Forelimb muscle (tissue), 1 donor: ENCODE measurements around the gene SULT1A2. TPM values are rescaled to one million over a fixed set of nuclear protein-coding genes. Genes with fewer than 3 reads are reported as not detected.
"Not testable (repeated sequence)": the region's sequence is repeated elsewhere in the genome, so short reads cannot be mapped to it uniquely, and the experiment has no call there.

Source experiments
- DNase-seq: peaks from one replicate; pipeline ENCODE4 v3.0.0-alpha.2; 2013; ENCODE audit warnings: low read depth
- polyA plus RNA-seq: library from polyadenylated mRNA; unstranded; fragments of 120-200 nt; gene quantifications from one replicate; pipeline ENCODE4 v1.2.1, GENCODE V29; 2013; ENCODE audit not compliant: insufficient read length

Gene SULT1A2
- polyA plus RNA-seq, 1 donor = 0.66 TPM

DNA sequence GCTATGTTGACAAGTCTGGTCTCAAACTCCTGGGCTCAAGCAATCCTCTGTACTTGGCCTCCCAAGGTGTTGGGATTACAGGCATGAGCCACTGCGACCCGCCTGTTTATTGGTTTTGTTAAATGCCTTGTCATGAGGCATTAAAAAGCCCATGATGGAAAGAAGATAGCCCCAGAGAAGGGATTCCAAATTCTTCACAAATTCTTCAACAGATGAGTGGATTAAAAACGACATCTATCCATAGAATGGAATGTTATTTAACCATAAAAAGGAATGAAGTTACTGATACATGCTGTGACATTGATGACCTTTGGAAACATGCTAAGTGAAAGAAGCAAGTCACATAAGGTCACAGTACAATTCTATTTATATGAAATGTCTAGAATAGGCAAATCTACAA is 38.4 kb downstream of the SULT1A2 start:
- no peak for DNase-seq

DNA sequence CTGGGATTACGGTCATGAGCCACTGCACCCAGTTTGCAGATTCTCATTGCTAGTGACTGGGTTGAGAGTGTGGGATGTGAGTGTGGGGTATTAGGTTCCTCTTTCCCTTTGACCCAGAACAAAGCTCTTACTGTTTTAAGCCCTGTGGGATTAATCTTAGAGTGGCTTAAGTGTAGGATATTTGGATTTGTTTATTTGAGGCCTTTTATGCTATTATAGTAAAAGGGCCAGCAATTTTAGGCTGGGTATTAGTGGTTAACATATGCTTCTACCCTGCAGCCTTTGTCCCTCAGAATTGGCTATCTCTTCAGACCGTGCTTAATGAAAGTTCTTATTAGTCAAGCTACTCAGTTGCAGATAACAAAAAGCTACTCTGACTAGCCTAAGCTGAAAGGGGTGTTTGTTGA is 39.9 kb downstream of the SULT1A2 start:
- DNase-seq = no peak

DNA sequence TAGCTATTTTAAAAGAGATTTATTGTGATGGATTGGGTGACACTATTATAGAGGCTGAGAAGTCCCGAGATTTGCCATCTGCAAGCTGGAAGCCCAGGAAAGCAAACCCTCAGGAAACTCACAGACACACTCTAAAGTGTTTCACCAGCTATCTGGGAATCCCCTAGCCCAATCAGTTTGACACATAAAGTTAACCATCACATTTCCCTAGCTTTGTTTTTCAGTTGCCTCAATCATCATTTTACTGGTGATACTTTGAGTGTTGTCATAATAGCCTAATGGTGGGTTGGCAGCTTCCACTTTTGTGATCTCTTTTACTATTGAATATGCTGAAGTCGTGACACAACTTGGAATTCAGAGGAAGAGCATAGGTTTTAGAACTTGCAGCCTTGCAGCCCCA is 41.3 kb downstream of the SULT1A2 start:
- no peak for DNase-seq

DNA sequence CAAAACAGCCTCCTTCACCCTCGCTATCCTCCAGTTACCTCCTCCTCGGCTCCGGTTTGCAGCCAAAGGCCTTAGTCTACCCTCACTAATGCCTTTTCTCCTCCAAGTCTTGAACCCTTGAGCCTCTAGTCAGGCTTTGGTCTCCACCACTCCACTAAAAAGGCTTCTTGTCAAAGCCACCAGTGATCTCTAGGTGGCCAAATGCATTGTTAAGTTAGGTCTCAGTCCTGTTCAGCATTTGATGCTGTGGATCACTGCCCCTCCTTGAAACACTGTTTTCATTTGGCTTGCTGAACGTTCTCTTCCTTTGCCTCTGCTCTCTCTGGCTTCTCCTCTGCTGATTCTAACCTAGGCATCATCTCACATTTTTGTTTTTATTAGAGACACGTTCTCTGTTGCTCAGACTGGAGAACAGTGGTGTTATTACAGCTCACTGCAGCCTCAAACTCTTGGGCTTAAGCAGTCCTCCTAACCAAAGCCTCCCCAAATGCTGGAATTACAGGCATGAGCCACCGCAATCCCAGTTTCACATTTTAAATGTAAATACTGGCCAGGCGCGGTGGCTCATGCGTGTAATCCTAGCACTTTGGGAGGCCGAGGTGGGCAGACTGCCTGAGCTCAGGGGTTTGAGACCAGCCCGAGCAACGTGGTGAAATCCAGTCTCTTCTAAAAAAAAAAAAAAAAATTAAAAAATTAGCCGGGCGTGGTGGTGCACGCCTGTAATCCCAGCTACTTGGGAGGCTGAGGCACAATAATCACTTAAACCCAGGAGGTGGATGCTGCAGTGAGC is 42.0 kb downstream of the SULT1A2 start:
- no peak for DNase-seq

DNA sequence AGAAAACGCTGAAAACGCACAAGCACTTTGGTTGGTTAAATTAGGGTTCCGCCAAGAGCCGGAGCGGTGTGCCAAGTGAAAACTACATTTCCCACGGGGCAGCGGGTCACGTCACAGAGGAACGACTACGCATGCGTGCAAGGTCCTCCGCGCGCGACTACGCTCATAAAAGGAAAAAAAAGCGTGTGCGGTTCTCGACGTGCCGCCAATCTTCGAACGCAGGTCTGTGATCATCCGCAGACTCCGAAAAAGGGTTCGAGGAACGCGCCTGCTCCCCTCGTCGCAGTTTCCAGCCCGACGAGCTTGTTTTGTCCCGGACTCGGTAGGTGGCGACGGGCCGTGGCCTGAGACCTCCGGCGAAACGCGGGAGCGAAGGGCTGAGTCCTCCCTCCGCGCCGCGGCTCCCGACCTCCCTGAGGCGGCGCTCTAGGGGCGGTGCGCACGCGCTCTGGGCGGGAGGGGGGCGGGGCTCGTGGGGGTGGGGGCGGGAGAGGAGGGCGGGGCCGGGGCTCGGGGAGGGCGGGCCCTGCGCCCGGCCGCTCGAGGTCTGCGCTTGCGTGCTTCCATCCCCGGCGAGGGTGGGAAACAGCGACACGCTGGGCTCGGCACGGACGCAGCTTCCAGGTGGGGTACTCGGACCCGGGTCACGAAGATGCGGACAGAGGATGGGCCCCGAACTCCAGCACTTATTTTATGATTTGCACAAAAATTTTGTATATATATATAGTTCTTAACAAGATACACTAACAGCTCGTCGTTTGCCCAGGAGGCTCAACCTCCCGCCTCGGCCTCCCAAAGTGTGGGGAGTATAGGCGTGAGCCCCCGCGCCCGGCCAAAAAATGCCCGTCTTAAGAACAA is 42.8 kb downstream of the SULT1A2 start, which contains the start of gene SGF29:
Gene SGF29 (plus strand): TSS at position 145 of the 858 bp plus-strand sequence. CDS start 27,150 bp downstream, outside the sequence.
- DNase-seq = peak; percentile 79

DNA sequence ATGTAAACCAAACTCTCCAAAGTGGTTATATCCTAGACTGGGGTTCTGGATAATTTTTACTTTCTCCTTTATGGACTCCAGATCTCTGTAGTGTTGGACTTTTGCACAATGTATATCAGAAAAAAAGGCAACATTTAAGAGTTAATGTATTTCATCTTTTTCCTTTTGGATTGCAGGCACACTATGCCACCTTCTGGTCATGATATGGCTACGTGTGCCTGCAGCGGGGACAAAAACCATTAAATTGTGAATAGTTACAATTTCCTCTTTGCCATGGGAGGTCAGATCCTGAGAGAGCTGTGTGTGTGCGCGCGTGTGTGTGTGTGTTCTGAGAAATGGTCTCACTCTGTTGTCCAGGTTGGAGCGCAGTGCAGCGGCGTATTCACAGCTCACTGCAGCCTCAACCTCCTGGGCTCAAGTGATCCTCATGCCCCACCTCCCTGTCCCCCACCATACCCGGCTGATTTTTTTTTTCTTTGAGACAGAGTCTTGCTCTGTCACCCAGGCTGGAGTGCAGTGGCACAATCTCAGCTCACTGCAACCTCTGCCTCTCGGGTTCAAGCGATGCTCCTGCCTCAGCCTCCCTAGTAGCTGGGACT is 47.5 kb downstream of the SULT1A2 start:
- no peak for DNase-seq

DNA sequence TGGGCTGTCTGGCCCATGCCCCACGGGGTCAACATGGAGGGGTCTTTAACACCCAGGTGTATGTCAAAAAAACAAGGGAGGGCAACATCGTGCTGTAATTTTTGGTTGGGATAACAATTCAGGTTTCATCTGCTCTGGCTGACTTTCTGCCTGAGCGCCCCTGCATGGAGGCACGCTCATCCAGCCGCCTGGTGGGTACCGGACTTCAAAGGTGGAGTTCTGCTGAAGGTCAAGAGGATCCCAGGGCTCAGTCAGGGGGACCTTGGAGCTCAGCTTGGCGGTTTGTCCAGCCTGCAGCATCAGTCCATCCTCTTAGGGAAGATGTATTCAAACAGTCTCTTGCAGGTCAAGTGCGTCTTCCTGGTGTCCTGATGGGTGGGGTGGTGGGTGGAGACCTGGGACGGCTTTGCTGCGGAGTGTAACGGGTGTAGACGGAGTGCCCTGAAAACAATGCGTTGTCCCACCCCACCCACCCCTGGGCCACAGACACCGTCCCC is 48.5 kb downstream of the SULT1A2 start:
- no peak for DNase-seq

DNA sequence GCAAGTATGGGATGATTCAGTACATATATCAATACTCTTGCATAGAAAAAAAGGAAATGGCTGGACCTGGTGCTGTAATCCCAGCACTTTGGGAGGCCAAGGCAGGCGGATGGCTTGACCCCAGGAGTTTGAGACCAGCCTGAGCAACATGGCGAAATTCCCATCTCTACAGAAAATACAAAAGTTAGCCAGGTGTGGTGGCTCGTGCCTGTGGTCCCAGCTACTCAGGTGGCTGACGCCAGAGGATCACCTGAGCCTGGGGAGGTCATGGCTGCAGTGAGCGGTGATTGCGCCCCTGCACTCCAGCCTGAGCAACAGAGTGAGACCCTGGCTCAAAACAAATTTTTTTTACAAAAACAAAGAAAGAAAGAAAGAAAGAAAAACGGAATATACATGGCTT is 50.2 kb downstream of the SULT1A2 start:
- no peak for DNase-seq

DNA sequence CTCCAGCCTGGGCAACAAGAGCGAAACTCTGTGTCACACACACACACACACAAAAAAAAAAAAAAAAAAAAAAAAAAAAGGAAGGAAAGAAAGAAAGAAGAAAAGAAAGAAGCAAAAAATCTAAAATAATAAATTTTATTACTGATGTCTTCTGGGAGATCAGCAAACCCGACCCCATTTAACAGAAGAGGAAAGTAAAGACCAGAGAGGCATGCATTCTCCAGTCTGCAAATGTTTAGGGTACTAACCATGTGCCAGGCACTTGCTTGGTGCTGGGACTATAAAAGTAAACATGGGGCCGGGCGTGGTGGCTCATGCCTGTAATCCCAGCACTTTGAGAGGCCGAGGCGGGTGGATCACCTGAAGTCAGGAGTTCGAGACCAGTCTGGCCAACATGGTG is 50.9 kb downstream of the SULT1A2 start:
- DNase-seq = not testable (repeated sequence)

DNA sequence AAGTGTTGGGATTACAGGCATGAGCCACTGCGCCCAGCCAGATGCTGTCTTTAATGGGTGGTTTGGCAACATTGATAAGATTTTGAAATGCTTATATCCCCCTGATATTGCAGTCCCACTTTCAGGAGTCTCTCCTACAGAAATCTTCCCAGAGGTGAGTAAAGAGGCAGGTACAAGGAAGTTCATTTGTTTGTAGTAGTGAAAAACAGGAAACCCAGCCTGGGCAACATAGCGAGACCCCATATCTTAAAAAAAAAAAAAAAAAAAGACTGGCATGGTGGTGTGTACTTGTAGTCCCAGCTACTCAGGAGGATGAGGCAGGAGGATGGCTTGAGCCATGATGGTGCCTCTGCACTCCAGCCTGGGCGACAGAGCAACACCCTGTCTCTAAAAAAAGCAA is 51.9 kb downstream of the SULT1A2 start:
- no peak for DNase-seq

DNA sequence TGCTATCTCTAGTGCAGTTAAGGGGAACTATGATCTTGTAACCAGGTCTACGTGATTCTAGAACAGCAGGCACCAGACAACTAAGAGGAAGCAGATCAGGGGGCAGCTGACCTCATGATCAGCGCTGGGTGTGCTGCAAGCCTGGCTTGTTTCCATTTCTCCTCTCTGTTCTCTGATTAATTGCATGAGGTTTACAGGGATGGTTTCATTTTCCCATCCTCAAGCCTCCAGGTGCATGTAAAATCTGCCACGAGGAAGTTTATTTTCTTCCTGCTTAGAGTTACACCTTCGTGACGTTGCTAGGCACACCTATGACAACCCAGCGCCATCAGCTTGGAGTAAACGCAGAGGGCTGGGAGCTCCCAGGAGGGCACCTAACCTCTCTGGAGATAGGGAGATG is 53.8 kb downstream of the SULT1A2 start:
- DNase-seq = no peak

DNA sequence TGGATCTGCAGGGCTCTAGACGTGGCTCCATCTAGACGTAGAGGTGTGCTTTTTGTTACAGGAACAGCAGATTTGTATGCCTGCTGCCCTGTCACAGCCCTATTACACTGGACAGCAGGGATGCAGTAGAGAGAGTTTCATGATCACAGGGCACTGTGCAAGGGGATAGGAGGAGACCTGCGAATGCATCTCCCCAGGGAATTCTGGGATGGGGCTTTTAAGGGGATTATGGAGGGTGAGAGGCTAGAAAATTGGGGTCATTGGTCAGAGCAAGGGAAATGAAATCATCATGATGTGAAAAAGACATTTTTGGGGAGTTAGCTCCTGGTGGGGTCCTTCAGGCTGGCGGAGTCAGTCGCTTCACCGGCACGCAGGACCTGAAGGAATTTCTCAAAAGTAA is 54.2 kb downstream of the SULT1A2 start:
- DNase-seq = no peak

Other genes with a start within 250 kb of the SULT1A2 start
- 2.0 TPM for gene NPIPB6, start 233.5 kb downstream of the SULT1A2 start, polyA plus RNA-seq
- 48.4 TPM for gene EIF3CL, start 193.2 kb downstream of the SULT1A2 start, polyA plus RNA-seq
- gene NPIPB7, start 124.7 kb downstream of the SULT1A2 start, polyA plus RNA-seq = 0.46 TPM
- gene CLN3, start 105.0 kb downstream of the SULT1A2 start, polyA plus RNA-seq = 11.8 TPM
- 0.67 TPM for gene APOBR, start 102.4 kb downstream of the SULT1A2 start, polyA plus RNA-seq
- not detected for gene IL27, start 90.2 kb downstream of the SULT1A2 start, polyA plus RNA-seq
- 27.9 TPM for gene NUPR1, start 58.1 kb downstream of the SULT1A2 start, polyA plus RNA-seq
- 17.5 TPM for gene SGF29, start 43.1 kb downstream of the SULT1A2 start, polyA plus RNA-seq
- 15.5 TPM for gene SULT1A1, start 13.0 kb upstream of the SULT1A2 start, polyA plus RNA-seq
- gene NPIPB8, start 41.0 kb upstream of the SULT1A2 start, polyA plus RNA-seq = not detected
- 313 TPM for gene EIF3C, start 114.4 kb upstream of the SULT1A2 start, polyA plus RNA-seq
- gene NPIPB9, start 154.7 kb upstream of the SULT1A2 start, polyA plus RNA-seq = 0.86 TPM
- 75.1 TPM for gene ATXN2L, start 225.9 kb upstream of the SULT1A2 start, polyA plus RNA-seq
- gene TUFM, start 249.3 kb upstream of the SULT1A2 start, polyA plus RNA-seq = 145 TPM